Neural cell (in vitro differentiated cells): ENCODE results near the gene UFD1.

ENCODE experiments used
- CTCF ChIP-seq: fragments of 450-650 bp; IDR thresholded peaks from 2 replicates; pipeline ENCODE4 v1.5.1; 2014; ENCODE audit warnings: antibody characterized with exemption, mild to moderate bottlenecking, moderate library complexity; ENCODE audit not compliant: poor library complexity, severe bottlenecking
- EZH2 ChIP-seq: fragments of 200-600, 300-800 bp; shearing (Covaris generic), sonication (generic); IDR thresholded peaks from 2 replicates; pipeline ENCODE4 v1.6.1; 2014; ENCODE audit warnings: antibody characterized with exemption, low read length, borderline replicate concordance, mild to moderate bottlenecking; ENCODE audit not compliant: insufficient read depth, poor library complexity, severe bottlenecking
- POLR2AphosphoS5 ChIP-seq: IDR thresholded peaks from 2 replicates; pipeline ENCODE4 v1.6.1; 2012

GRCh38 chr22:19461506-19461905 lies 17.5 kb downstream of the UFD1 start:
- TF ChIP-seq POLR2AphosphoS5: no peak
- TF ChIP-seq EZH2: no peak
- TF ChIP-seq CTCF: no peak
